Measurements from ENCODE around the gene ZNF296.

Gene ZNF296

GRCh38 chr19:45094707-45095106, 18.4 kb upstream of the ZNF296 start:
- Histone ChIP-seq H3K4me2 (ENCODE audit: low read depth, low read length, poor library complexity, severe bottlenecking) (peak overlapping the region; percentile 89), H3K9me2 (replicated peaks; ENCODE audit: insufficient read depth, low read length) (no peaks in the 10 kb centered on the region), H2AFZ (ENCODE audit: low read depth, low read length, severe bottlenecking) (no peak overlapping the region), H3K4me3 (ENCODE audit: insufficient read depth, low read length, poor library complexity, severe bottlenecking) (peak overlapping the region; percentile 71), H3K79me2 (ENCODE audit: insufficient read depth, low read length) (peaks cover 67% of the 10 kb centered on the region), H3F3A (ENCODE audit: insufficient read depth) (peaks cover 11% of the 10 kb centered on the region), H3K27me3 (ENCODE audit: low read length) (no peaks in the 10 kb centered on the region), H3K27ac (ENCODE audit: low read depth, low read length) (no peak overlapping the region), H3K36me3 (ENCODE audit: low read length) (peaks cover 14% of the 10 kb centered on the region), H3K9me3 (ENCODE audit: insufficient read depth, low read length) (peaks cover 5% of the 10 kb centered on the region; the same call in 1 of the 2 replicates), H4K20me1 (ENCODE audit: low read depth, low read length) (no peaks in the 10 kb centered on the region; the same call in 1 of the 2 replicates), H3K9ac (ENCODE audit: low read length) (peak overlapping the region; percentile 84)
- no peak for TF ChIP-seq EZH2phosphoT487 (conservative IDR thresholded peaks at IDR 0.05; ENCODE audit: low read length)

- peaks cover 63% of the 10 kb centered on the region for H3K79me2 ChIP-seq (ENCODE audit: insufficient read depth, low read length)
- H4K20me1 ChIP-seq (ENCODE audit: low read depth, low read length) = no peaks in the 10 kb centered on the region; the same call in 1 of the 2 replicates
- H3F3A ChIP-seq (ENCODE audit: insufficient read depth) = peaks cover 11% of the 10 kb centered on the region
- H3K4me2 ChIP-seq (ENCODE audit: low read depth, low read length, poor library complexity, severe bottlenecking) = peak overlapping the region; percentile 89
- peaks cover 5% of the 10 kb centered on the region; the same call in 1 of the 2 replicates for H3K9me3 ChIP-seq (ENCODE audit: insufficient read depth, low read length)
- H2AFZ ChIP-seq (ENCODE audit: low read depth, low read length, severe bottlenecking) = no peak overlapping the region
- peaks cover 14% of the 10 kb centered on the region for H3K36me3 ChIP-seq (ENCODE audit: low read length)
- TF ChIP-seq CTCF (IDR thresholded peaks at IDR 0.05; ENCODE audit: insufficient read depth, low read length, poor library complexity, severe bottlenecking) = no peak
- no peak for TF ChIP-seq EZH2phosphoT487 (conservative IDR thresholded peaks at IDR 0.05; ENCODE audit: low read length)
- H3K9ac ChIP-seq (ENCODE audit: low read length) = peak overlapping the region; percentile 84
- H3K9me2 ChIP-seq (replicated peaks; ENCODE audit: insufficient read depth, low read length) = no peaks in the 10 kb centered on the region
- no peak overlapping the region for H3K27ac ChIP-seq (ENCODE audit: low read depth, low read length)
- H3K27me3 ChIP-seq (ENCODE audit: low read length) = no peaks in the 10 kb centered on the region
- H3K4me3 ChIP-seq (ENCODE audit: insufficient read depth, low read length, poor library complexity, severe bottlenecking) = peak overlapping the region; percentile 71
These were observed 17.9 kb upstream of the ZNF296 start for GRCh38 chr19:45094137-45094536.

- Histone ChIP-seq H3F3A (ENCODE audit: insufficient read depth) (peaks cover 14% of the 10 kb centered on the region), H3K27ac (ENCODE audit: low read depth, low read length) (peak within 1 kb of the TSS; percentile 88), H4K20me1 (ENCODE audit: low read depth, low read length) (no peaks in the 10 kb centered on the region; the same call in 1 of the 2 replicates), H2AFZ (ENCODE audit: low read depth, low read length, severe bottlenecking) (peak within 1 kb of the TSS; percentile 86), H3K4me3 (ENCODE audit: insufficient read depth, low read length, poor library complexity, severe bottlenecking) (peak within 1 kb of the TSS; percentile 71), H3K4me2 (ENCODE audit: low read depth, low read length, poor library complexity, severe bottlenecking) (peak within 1 kb of the TSS; percentile 89), H3K79me2 (ENCODE audit: insufficient read depth, low read length) (peaks cover 56% of the 10 kb centered on the region), H3K36me3 (ENCODE audit: low read length) (peaks cover 14% of the 10 kb centered on the region), H3K9ac (ENCODE audit: low read length) (peak within 1 kb of the TSS; percentile 84), H3K9me3 (ENCODE audit: insufficient read depth, low read length) (peaks cover 5% of the 10 kb centered on the region; the same call in 1 of the 2 replicates), H3K27me3 (ENCODE audit: low read length) (no peaks in the 10 kb centered on the region), H3K9me2 (replicated peaks; ENCODE audit: insufficient read depth, low read length) (no peaks in the 10 kb centered on the region)
- TF ChIP-seq EZH2phosphoT487 (conservative IDR thresholded peaks at IDR 0.05; ENCODE audit: low read length) = no peak
- TF ChIP-seq CTCF (IDR thresholded peaks at IDR 0.05; ENCODE audit: insufficient read depth, low read length, poor library complexity, severe bottlenecking) = no peak
These were observed 16.7 kb upstream of the ZNF296 start, which contains the start of gene PPP1R37 for GRCh38 chr19:45092747-45093678. Gene PPP1R37 (plus strand): TSS chr19:45093179. CDS start chr19:45093326, 147 bp downstream.
